Loucy (cell line): ENCODE results near the gene IFITM1.

ENCODE experiments used
- EZH2phosphoT487 ChIP-seq: fragments of 200-600 bp; IDR thresholded peaks from 2 replicates; pipeline ENCODE4 v1.6.1; 2018; ENCODE audit warnings: antibody characterized with exemption, mild to moderate bottlenecking, moderate library complexity, borderline replicate concordance
- TF ChIP-seq, protein P1 (sequence below): fragments of 200-600 bp; sonication (generic); conservative IDR thresholded peaks from 2 replicates; pipeline ENCODE4 v1.5.1; 2014; ENCODE audit warnings: mild to moderate bottlenecking, antibody characterized with exemption, low read length

DNA sequence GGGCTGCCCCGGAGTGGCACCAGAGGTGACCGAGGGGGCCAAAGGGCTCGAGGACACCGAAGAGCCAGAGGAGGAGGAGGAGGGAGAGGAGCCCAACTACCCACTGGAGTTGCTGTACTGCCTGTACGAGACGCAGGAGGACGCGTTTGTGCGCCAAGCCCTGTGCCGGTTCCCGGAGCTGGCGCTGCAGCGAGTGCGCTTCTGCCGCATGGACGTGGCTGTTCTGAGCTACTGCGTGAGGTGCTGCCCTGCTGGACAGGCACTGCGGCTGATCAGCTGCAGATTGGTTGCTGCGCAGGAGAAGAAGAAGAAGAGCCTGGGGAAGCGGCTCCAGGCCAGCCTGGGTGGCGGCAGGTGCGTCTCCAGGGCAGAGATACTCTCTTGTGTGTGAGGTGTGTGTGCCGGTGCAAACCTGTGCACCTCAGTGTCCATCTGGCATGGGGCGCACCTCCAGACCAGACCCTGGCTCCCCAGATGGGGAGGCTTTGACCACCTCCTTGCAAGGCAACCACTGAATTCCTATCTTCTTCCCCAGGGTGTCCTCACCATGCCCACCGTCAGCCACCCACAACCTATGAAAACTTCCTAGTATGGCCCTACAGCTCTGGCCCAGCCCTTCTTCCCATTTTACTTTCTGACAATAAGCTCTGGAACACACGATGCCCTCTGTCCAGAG lies 32.2 kb upstream of the IFITM1 start:
- TF ChIP-seq, protein P1, sequence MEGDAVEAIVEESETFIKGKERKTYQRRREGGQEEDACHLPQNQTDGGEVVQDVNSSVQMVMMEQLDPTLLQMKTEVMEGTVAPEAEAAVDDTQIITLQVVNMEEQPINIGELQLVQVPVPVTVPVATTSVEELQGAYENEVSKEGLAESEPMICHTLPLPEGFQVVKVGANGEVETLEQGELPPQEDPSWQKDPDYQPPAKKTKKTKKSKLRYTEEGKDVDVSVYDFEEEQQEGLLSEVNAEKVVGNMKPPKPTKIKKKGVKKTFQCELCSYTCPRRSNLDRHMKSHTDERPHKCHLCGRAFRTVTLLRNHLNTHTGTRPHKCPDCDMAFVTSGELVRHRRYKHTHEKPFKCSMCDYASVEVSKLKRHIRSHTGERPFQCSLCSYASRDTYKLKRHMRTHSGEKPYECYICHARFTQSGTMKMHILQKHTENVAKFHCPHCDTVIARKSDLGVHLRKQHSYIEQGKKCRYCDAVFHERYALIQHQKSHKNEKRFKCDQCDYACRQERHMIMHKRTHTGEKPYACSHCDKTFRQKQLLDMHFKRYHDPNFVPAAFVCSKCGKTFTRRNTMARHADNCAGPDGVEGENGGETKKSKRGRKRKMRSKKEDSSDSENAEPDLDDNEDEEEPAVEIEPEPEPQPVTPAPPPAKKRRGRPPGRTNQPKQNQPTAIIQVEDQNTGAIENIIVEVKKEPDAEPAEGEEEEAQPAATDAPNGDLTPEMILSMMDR = no peak
- TF ChIP-seq EZH2phosphoT487 = no peak
